Measurements from ENCODE around the gene ARHGEF28. TPM values are rescaled to one million over a fixed set of nuclear protein-coding genes. Genes with fewer than 3 reads are reported as not detected.

Gene ARHGEF28
- total and polyA plus RNA-seq, 4 donors, result 4.8 to 27.8 (median 12.7) TPM

DNA sequence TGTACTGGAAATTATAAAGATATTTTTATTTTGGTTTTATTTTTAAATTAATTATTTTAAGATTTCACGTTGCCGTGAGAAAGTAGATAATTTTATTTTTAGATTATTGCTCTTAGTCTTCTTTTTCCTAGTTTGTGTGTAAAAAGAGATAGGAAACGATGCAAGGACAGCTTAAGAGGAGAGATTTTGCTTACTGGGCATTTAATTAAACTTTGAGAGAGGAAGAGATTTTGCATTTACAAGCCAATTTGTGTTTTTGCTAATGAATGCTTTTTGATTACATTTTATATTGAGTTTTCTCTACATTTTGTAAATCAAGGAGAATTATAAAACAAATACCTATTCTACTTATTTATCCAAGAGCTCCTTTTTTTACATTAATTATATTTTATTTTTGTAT lies 64.0 kb downstream of the ARHGEF28 start:
- H3K9me3 ChIP-seq (ENCODE audit: control insufficient read depth, low read length), result no peaks in the 10 kb centered on the region
- H3K36me3 ChIP-seq (ENCODE audit: control insufficient read depth in 1 of 2, insufficient read depth in 2 of 2, low read length in 1 of 2), result no peaks in the 10 kb centered on the region
- no peaks in the 10 kb centered on the region for H3K27me3 ChIP-seq (ENCODE audit: control insufficient read depth in 1 of 2, insufficient read depth in 2 of 2, low read length in 1 of 2)
- no peak overlapping the region for H3K27ac ChIP-seq (ENCODE audit: low read depth in 1 of 2, low read length in 2 of 2)
- peaks cover 0 to 7% of the 10 kb centered on the region in 2 donors for H3K4me1 ChIP-seq (ENCODE audit: control insufficient read depth in 1 of 2, insufficient read depth in 2 of 2, low read length in 2 of 2)
- no peak overlapping the region for H3K4me3 ChIP-seq (ENCODE audit: low read length in 2 of 2)
- ATAC-seq (ENCODE audit: low FRiP score) (no peak), DNase-seq (no peak)
- 48 to 68% methylated on average over 3 of the region's 3 CpGs for WGBS, 2 donors
- intact Hi-C loops (cut with DNase I), result loop anchor here in 1 of 2 donors (5.0 kb wide), 1 partner anchor 63 kb away; the partner anchor contains the start of gene ARHGEF28

GRCh38 chr5:73691302-73692080 lies 65.5 kb downstream of the ARHGEF28 start:
- intact Hi-C loops (cut with DNase I), result loop anchor here in 1 of 2 donors (5.0 kb wide), 1 partner anchor 64 kb away; the partner anchor contains the start of gene ARHGEF28
- Histone ChIP-seq H3K27ac (ENCODE audit: low read depth in 1 of 2, low read length in 2 of 2) (no peak overlapping the region), H3K4me1 (ENCODE audit: control insufficient read depth in 1 of 2, insufficient read depth in 2 of 2, low read length in 2 of 2) (peaks cover 0 to 7% of the 10 kb centered on the region in 2 donors), H3K36me3 (ENCODE audit: control insufficient read depth in 1 of 2, insufficient read depth in 2 of 2, low read length in 1 of 2) (no peaks in the 10 kb centered on the region), H3K4me3 (ENCODE audit: low read length in 2 of 2) (no peak overlapping the region), H3K27me3 (ENCODE audit: control insufficient read depth in 1 of 2, insufficient read depth in 2 of 2, low read length in 1 of 2) (no peaks in the 10 kb centered on the region), H3K9me3 (ENCODE audit: control insufficient read depth, low read length) (no peaks in the 10 kb centered on the region)
- 95% methylated on average over 3 of the region's 3 CpGs for WGBS, 2 donors
- ATAC-seq (ENCODE audit: low FRiP score) (no peak), DNase-seq (no peak)

GRCh38 chr5:73692166-73692640 lies 66.2 kb downstream of the ARHGEF28 start:
- intact Hi-C loops (cut with DNase I), result loop anchor here in 1 of 2 donors (5.0 kb wide), 1 partner anchor 65 kb away; the partner anchor contains the start of gene ARHGEF28
- 27 to 36% methylated on average over 2 of the region's 2 CpGs for WGBS, 2 donors

DNA sequence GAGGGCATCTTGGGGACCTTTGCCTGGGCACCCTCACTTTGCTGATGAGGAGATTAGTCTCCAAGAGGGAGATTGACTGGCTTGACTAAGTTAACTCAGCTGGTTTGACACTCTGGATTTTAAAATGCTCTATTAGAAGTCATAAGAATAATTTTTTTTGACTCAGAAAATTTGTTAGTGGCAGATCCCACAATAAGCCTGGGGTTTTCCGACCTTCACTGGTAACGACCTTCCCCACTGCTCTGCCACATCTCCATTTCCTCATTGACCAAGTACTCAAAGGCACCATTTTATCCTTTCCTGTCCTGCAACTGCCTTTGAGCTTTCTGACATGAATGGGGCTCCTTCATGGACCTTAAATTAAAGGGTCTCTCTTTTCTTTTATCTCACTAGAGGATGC lies 67.0 kb downstream of the ARHGEF28 start:
- WGBS, 2 donors, result 78 to 98% methylated on average over 2 of the region's 2 CpGs
- DNase-seq, result no peak
- Histone ChIP-seq H3K4me1 (ENCODE audit: control insufficient read depth in 1 of 2, insufficient read depth in 2 of 2, low read length in 2 of 2) (peaks cover 0 to 7% of the 10 kb centered on the region in 2 donors), H3K4me3 (ENCODE audit: low read length in 2 of 2) (no peak overlapping the region), H3K36me3 (ENCODE audit: control insufficient read depth in 1 of 2, insufficient read depth in 2 of 2, low read length in 1 of 2) (no peaks in the 10 kb centered on the region), H3K9me3 (ENCODE audit: control insufficient read depth, low read length) (no peaks in the 10 kb centered on the region), H3K27ac (ENCODE audit: low read depth in 1 of 2, low read length in 2 of 2) (no peak overlapping the region), H3K27me3 (ENCODE audit: control insufficient read depth in 1 of 2, insufficient read depth in 2 of 2, low read length in 1 of 2) (no peaks in the 10 kb centered on the region)
- ATAC-seq (ENCODE audit: low FRiP score), result no peak
- intact Hi-C loops (cut with DNase I), result loop anchor here in 1 of 2 donors (5.0 kb wide), 1 partner anchor 66 kb away; the partner anchor contains the start of gene ARHGEF28

More at GRCh38 chr5:73692166-73692640, 66.2 kb downstream of the ARHGEF28 start:
- no peak for DNase-seq
- no peak overlapping the region for H3K4me3 ChIP-seq (ENCODE audit: low read length in 2 of 2)
- H3K4me1 ChIP-seq (ENCODE audit: control insufficient read depth in 1 of 2, insufficient read depth in 2 of 2, low read length in 2 of 2), result peaks cover 0 to 7% of the 10 kb centered on the region in 2 donors
- H3K27ac ChIP-seq (ENCODE audit: low read depth in 1 of 2, low read length in 2 of 2), result no peak overlapping the region
- H3K9me3 ChIP-seq (ENCODE audit: control insufficient read depth, low read length), result no peaks in the 10 kb centered on the region
- ATAC-seq (ENCODE audit: low FRiP score), result no peak
- no peaks in the 10 kb centered on the region for H3K36me3 ChIP-seq (ENCODE audit: control insufficient read depth in 1 of 2, insufficient read depth in 2 of 2, low read length in 1 of 2)
- H3K27me3 ChIP-seq (ENCODE audit: control insufficient read depth in 1 of 2, insufficient read depth in 2 of 2, low read length in 1 of 2), result no peaks in the 10 kb centered on the region

DNA sequence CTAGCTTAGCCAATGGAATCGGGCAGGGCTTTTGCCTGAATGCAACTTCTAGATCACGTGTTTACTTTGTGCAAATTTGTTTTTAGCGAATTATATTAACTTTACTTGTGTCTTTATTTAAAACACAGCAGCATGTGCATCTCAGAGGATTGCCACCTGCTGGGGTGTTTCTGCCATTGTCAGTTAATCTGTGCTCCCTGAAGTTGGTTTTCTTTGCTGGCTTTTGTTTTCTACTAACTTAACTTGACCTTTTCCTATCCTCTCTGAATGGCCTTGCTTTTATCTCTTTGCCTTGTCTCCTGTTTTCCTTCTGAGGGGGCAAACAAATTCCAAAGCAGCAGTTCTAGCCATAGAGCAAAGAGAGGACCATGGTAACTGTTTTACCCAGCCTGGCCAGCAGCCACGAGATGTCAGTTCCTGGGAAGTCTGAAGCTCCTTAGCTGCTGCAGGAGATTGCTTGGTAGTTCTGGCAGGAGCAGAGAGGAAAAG lies 67.6 kb downstream of the ARHGEF28 start:
- Histone ChIP-seq H3K4me1 (ENCODE audit: control insufficient read depth in 1 of 2, insufficient read depth in 2 of 2, low read length in 2 of 2) (peaks cover 0 to 7% of the 10 kb centered on the region in 2 donors), H3K27ac (ENCODE audit: low read depth in 1 of 2, low read length in 2 of 2) (no peak overlapping the region), H3K36me3 (ENCODE audit: control insufficient read depth in 1 of 2, insufficient read depth in 2 of 2, low read length in 1 of 2) (no peaks in the 10 kb centered on the region), H3K9me3 (ENCODE audit: control insufficient read depth, low read length) (no peaks in the 10 kb centered on the region), H3K4me3 (ENCODE audit: low read length in 2 of 2) (no peak overlapping the region), H3K27me3 (ENCODE audit: control insufficient read depth in 1 of 2, insufficient read depth in 2 of 2, low read length in 1 of 2) (no peaks in the 10 kb centered on the region)
- no peak for ATAC-seq (ENCODE audit: low FRiP score)
- intact Hi-C loops (cut with DNase I), result loop anchor here in 1 of 2 donors (5.0 kb wide), 1 partner anchor 66 kb away; the partner anchor contains the start of gene ARHGEF28
- DNase-seq, result no peak
- WGBS, 2 donors, result 68 to 79% methylated on average over 4 of the region's 4 CpGs

- no peak for ATAC-seq (ENCODE audit: low FRiP score)
- intact Hi-C loops (cut with DNase I), result loop anchor here in 1 of 2 donors (5.0 kb wide), 1 partner anchor 67 kb away; the partner anchor contains the start of gene ARHGEF28
- no peak for DNase-seq
- Histone ChIP-seq H3K4me3 (ENCODE audit: low read length in 2 of 2) (no peak overlapping the region), H3K4me1 (ENCODE audit: control insufficient read depth in 1 of 2, insufficient read depth in 2 of 2, low read length in 2 of 2) (peaks cover 0 to 7% of the 10 kb centered on the region in 2 donors), H3K36me3 (ENCODE audit: control insufficient read depth in 1 of 2, insufficient read depth in 2 of 2, low read length in 1 of 2) (no peaks in the 10 kb centered on the region), H3K9me3 (ENCODE audit: control insufficient read depth, low read length) (no peaks in the 10 kb centered on the region), H3K27ac (ENCODE audit: low read depth in 1 of 2, low read length in 2 of 2) (no peak overlapping the region), H3K27me3 (ENCODE audit: control insufficient read depth in 1 of 2, insufficient read depth in 2 of 2, low read length in 1 of 2) (no peaks in the 10 kb centered on the region)
- WGBS, 2 donors, result 61 to 62% methylated on average over 2 of the region's 2 CpGs
Measured at GRCh38 chr5:73694089-73694488, 68.1 kb downstream of the ARHGEF28 start.

- Histone ChIP-seq H3K9me3 (ENCODE audit: control insufficient read depth, low read length) (no peaks in the 10 kb centered on the region), H3K36me3 (ENCODE audit: control insufficient read depth in 1 of 2, insufficient read depth in 2 of 2, low read length in 1 of 2) (no peaks in the 10 kb centered on the region), H3K27ac (ENCODE audit: low read depth in 1 of 2, low read length in 2 of 2) (no peak overlapping the region), H3K4me1 (ENCODE audit: control insufficient read depth in 1 of 2, insufficient read depth in 2 of 2, low read length in 2 of 2) (peaks cover 0 to 7% of the 10 kb centered on the region in 2 donors), H3K27me3 (ENCODE audit: control insufficient read depth in 1 of 2, insufficient read depth in 2 of 2, low read length in 1 of 2) (no peaks in the 10 kb centered on the region), H3K4me3 (ENCODE audit: low read length in 2 of 2) (no peak overlapping the region)
- ATAC-seq (ENCODE audit: low FRiP score) (no peak), DNase-seq (no peak)
- intact Hi-C loops (cut with DNase I), result no loop called here
- WGBS, 2 donors, result 80 to 93% methylated on average over 3 of the region's 3 CpGs
Measured at GRCh38 chr5:73698011-73698410, 72.0 kb downstream of the ARHGEF28 start.

DNA sequence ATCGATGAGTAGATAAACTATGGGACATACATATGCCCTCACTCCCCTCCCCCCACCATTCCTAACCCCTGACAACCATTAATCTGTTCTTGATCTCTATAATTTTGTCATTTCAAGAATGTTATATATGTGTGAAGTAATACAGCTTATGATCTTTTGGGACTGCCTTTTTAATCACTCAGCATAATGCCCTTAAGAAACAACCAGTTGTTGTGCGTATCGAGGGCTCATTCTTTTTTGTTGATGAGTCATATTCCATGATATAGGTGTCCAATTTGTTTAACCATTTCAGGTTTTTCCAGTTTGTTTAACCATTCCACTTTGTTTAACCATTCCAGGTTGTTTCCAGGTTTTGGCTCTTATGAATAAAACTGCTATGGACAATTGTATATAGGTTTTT lies 75.6 kb downstream of the ARHGEF28 start:
- ATAC-seq (ENCODE audit: low FRiP score) (no peak), DNase-seq (no peak)
- Histone ChIP-seq H3K36me3 (ENCODE audit: control insufficient read depth in 1 of 2, insufficient read depth in 2 of 2, low read length in 1 of 2) (no peaks in the 10 kb centered on the region), H3K27me3 (ENCODE audit: control insufficient read depth in 1 of 2, insufficient read depth in 2 of 2, low read length in 1 of 2) (no peaks in the 10 kb centered on the region), H3K27ac (ENCODE audit: low read depth in 1 of 2, low read length in 2 of 2) (no peak overlapping the region), H3K4me1 (ENCODE audit: control insufficient read depth in 1 of 2, insufficient read depth in 2 of 2, low read length in 2 of 2) (no peaks in the 10 kb centered on the region), H3K9me3 (ENCODE audit: control insufficient read depth, low read length) (no peaks in the 10 kb centered on the region), H3K4me3 (ENCODE audit: low read length in 2 of 2) (no peak overlapping the region)
- intact Hi-C loops (cut with DNase I), result no loop called here
- WGBS, 2 donors, result 69 to 78% methylated on average over 3 of the region's 3 CpGs
